ENCODE results near the gene ECE1. TPM values are rescaled to one million over a fixed set of nuclear protein-coding genes. Genes with fewer than 3 reads are reported as not detected.

The ECE1 gene
- total and polyA plus RNA-seq, 2 of the 13 experiments (the other 11 are each of a cell fraction or from before 2014, with no cell fraction given) = 13.5 to 21.2 TPM

- TF ChIP-seq FOXK1 (CRISPR knock-in tag; IDR thresholded peaks at IDR 0.05; ENCODE audit: borderline replicate concordance, low read depth) = peak; percentile 93
- TF ChIP-seq ZNF225 (CRISPR knock-in tag; IDR thresholded peaks at IDR 0.05) = no peak
- TF ChIP-seq ZBTB2 (CRISPR knock-in tag; IDR thresholded peaks at IDR 0.05; ENCODE audit: low read depth) = no peak
- TF ChIP-seq, protein P1, sequence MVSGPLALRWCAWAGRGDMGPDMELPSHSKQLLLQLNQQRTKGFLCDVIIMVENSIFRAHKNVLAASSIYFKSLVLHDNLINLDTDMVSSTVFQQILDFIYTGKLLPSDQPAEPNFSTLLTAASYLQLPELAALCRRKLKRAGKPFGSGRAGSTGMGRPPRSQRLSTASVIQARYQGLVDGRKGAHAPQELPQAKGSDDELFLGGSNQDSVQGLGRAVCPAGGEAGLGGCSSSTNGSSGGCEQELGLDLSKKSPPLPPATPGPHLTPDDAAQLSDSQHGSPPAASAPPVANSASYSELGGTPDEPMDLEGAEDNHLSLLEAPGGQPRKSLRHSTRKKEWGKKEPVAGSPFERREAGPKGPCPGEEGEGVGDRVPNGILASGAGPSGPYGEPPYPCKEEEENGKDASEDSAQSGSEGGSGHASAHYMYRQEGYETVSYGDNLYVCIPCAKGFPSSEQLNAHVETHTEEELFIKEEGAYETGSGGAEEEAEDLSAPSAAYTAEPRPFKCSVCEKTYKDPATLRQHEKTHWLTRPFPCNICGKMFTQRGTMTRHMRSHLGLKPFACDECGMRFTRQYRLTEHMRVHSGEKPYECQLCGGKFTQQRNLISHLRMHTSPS (CRISPR knock-in tag; IDR thresholded peaks at IDR 0.05; ENCODE audit: low read depth) = peak; percentile 83; the same call in 1 of the 2 replicates
- TF ChIP-seq ARID2 (CRISPR knock-in tag; IDR thresholded peaks at IDR 0.05; ENCODE audit: borderline replicate concordance) = peak; percentile 87
- 0 out of 2 replicates have a peak, but pooled peaks have one; percentile 50 for TF ChIP-seq ZNF232 (CRISPR knock-in tag; IDR thresholded peaks at IDR 0.05; ENCODE audit: borderline replicate concordance)
- TF ChIP-seq ZMYM2 (CRISPR knock-in tag; IDR thresholded peaks at IDR 0.05) = peak; percentile 92
- TF ChIP-seq EED (CRISPR knock-in tag; IDR thresholded peaks at IDR 0.05) = 0 out of 2 replicates have a peak, but pooled peaks have one; percentile 41
- TF ChIP-seq KDM5A (IDR thresholded peaks at IDR 0.05; ENCODE audit: borderline replicate concordance, low read length) = no peak
- no peak for TF ChIP-seq RAD51 (IDR thresholded peaks at IDR 0.05; ENCODE audit: borderline replicate concordance)
- TF ChIP-seq SRSF1 (optimal IDR thresholded peaks at IDR 0.05; ENCODE audit: low read depth, low read length) = peak; percentile 57
- no peak for TF ChIP-seq SNAPC4 (CRISPR knock-in tag; IDR thresholded peaks at IDR 0.05)
- TF ChIP-seq CBX1 (IDR thresholded peaks at IDR 0.05; ENCODE audit: low read depth) = no peak
- TF ChIP-seq EP300 (IDR thresholded peaks at IDR 0.05; ENCODE audit: low read depth in 2 of 2, low read length in 2 of 2) = peak; percentile 26 to 80; a peak in 2 of 4 replicates
- TF ChIP-seq EP300 (CRISPR knock-in tag; IDR thresholded peaks at IDR 0.05; ENCODE audit: borderline replicate concordance) = peak; percentile 77
- no peak for TF ChIP-seq HNRNPH1 (optimal IDR thresholded peaks at IDR 0.05; ENCODE audit: low read depth, low read length)
- peak; percentile 89 for TF ChIP-seq GATAD2A (CRISPR knock-in tag; IDR thresholded peaks at IDR 0.05)
- peak; percentile 42; the same call in 1 of the 2 replicates for TF ChIP-seq ARNT2 (CRISPR knock-in tag; IDR thresholded peaks at IDR 0.05; ENCODE audit: low read depth)
- peak; percentile 71 for TF ChIP-seq ZNF792 (CRISPR knock-in tag; IDR thresholded peaks at IDR 0.05)
- no peak for TF ChIP-seq ZNF672 (CRISPR knock-in tag; IDR thresholded peaks at IDR 0.05)
- no peak for TF ChIP-seq TCF7 (IDR thresholded peaks at IDR 0.05; ENCODE audit: low read depth)
- TF ChIP-seq NFRKB (IDR thresholded peaks at IDR 0.05) = no peak
- no peak for TF ChIP-seq ZNF44 (CRISPR knock-in tag; IDR thresholded peaks at IDR 0.05)
- peak; percentile 86 for TF ChIP-seq NCOA2 (CRISPR knock-in tag; IDR thresholded peaks at IDR 0.05)
Measured at GRCh38 chr1:21338573-21339355, 48.5 kb upstream of the ECE1 start (continued).

Measured in HepG2 (cell line).